HT-29 (cell line): ENCODE data around the gene CALML5. TPM values are rescaled to one million over a fixed set of nuclear protein-coding genes. Genes with fewer than 3 reads are reported as not detected.
"Not testable (repeated sequence)": the region's sequence is repeated elsewhere in the genome, so short reads cannot be mapped to it uniquely, and the experiment has no call there.

Source experiments
- DNase-seq: peaks from one replicate; pipeline ENCODE4 v3.0.0-alpha.2; 2015; ENCODE audit warnings: low spot score
- total RNA-seq: library from RNA; depleted of rRNA; stranded (reverse); fragments of >200 nt; shearing (Covaris generic); gene quantifications from 2 replicates; pipeline ENCODE4 v1.2.3, GENCODE V29; 2014

CALML5 gene
- total RNA-seq, 1 experiment from 2014 or later, result 0.71 TPM

DNA sequence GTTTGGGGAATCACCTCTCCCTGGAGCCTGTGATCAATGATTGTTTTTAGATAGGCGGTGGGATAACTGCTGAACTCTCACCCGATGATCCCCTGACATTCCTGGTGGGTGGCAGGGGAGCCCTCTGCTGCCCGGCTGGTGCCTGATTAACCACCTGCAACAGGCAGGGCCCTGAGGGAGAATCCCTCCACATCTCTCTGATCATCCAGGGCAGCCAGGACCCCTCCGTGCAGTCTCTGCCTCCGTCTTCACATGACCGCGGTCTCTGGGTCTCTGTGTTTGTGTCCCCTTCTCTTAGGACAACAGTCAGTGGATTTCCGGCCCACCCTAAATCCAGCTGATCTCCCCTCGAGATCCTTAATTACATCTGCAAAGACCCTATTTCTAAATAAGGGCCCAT lies 17.4 kb downstream of the CALML5 start:
- no peak for DNase-seq

DNA sequence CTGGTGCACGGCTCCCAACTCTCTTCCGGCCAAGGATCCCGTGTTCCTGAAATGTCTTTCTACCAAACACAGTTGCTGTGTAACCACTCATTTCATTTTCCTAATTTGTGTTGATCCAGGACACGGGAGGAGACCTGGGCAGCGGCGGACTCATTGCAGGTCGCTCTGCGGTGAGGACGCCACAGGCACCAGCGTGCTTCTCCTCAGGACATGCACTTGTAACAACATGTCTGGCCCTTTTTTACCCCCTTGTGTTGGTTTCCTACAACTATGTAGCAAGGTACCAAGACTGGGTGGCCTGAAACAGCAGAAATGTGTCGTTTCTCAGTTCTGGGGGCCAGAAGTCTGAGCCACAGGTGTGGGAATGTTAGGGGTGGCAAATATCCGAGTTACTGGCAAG lies 18.2 kb downstream of the CALML5 start:
- DNase-seq, result no peak

DNA sequence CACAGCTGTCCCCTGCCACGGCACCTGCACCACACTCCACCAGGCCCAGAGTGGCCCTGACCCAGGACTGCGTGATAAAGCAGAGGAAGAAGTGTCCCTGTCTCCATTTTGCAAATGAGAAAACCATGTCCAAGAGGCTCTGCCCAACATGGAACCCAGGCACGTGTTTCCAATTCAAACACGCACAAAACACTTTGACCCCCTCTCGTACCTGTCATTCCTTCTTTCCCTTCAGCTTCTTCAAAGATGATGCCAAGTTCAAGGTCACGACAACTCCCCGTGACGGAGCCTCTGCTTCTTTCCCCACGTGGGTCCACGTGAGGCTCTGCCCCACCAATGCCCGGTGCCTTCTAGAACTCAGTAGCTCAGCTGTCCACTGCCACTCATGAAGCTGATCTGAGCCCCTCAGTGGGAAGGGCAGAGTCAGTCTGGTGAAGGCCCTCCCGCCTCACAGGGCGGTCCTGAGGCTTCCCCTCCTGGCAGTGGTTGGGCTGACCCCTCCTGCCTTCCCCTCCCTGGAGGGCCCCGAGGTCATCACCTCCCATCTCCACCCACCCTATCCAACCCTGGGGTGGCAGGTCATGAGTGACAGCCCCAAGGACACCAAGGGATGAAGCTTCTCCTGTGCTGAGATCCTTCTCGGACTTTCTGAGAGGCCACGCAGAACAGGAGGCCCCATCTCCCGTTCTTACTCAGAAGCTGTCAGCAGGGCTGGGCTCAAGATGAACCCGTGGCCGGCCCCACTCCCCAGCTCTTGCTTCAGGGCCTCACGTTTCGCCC lies 19.0 kb downstream of the CALML5 start:
- DNase-seq, result no peak

DNA sequence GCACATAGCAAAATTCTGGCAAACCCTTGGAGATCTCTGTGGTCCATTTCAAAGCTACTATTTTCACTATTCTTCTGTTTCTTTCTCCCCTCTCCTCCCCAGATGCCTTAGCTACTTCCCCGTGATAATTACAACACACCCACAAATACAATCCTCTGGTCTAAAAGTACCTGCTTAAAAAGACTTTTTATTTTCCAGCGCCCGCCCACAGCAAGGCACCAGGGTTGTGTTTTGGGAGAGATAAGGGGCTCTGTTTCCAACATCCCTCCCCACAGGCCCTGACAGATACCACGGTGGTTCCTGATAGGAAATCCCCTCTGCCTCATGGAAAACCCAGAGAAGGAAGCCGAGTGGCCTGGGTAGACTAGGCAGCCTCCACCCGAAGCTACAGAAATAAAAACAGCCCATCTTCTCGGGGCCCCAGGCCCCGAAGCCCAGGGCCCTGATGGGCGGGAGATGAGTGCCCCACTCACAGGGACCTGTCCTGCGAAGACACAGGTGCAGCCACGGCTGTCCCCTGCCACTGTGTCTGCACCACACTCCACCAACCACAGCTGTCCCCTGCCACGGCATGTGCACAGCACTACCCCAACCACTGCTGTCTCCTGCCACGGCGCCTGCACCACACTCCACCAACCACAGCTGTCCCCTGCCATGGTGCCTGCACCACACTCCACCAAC lies 19.7 kb downstream of the CALML5 start:
- no peak for DNase-seq

DNA sequence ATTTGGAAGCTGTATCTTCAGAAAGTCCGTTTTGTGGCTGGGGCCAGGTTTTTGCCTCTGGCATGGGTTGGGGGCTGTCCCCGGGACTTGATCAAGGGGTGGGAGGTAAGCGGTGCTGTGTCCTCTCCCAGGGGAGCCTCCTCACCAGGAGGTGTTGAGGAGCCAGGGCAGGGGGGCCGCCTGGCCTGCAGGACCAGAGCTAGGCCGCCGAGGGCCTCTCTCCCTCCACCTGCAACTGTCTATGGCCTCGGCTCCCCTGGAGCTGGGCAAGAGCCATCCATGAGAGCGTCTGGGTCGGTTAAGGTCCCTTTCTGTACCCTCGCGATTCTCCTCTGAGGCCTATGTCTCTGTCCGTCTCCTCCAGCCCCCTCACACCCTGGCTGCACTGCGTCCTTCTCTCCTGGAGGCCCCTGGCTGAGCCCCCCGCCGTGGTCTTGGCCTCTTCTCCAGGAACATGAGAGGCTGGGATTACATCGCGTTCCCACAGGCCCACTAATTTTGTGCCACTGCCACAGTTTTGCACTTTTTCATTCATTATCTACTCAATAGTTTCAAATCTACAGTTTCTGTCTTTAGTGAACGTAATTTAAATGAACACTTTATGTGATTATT lies 20.6 kb downstream of the CALML5 start:
- no peak for DNase-seq

DNA sequence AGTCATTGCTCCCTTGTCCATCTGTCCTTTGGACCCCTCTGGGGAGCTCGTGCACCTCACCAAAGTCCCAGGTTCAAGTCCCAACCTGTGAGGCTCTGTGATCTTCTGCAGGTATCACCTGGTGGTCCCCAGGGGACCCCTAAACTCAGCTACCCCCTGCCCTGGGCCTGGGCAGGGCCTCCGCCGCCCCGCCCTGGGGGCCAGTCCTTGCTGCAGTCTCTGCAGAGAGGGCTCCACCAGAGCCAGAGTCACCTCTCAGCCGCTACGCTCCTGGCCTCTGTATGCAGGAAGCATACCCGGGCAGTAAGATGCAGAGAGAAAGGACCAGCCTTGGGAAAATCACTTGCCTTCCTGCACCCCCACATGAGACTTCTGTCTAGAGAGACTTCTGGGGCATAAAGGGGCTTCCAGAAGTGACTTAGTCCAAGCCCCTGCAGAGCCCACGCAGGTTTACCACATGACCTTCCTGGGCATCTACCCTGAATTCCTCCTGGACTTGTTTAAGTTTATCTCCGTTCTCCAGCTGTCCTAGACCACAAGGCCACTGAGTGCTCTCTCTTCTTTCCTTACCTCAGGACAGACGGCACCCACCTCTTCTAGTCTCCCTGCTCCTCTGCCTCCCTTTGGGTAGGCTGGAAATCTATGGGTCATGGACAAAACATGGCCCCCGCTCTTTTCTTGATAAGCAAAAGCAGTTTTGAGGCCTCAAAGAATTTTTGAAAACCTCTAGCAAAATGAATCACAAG lies 21.2 kb downstream of the CALML5 start:
- DNase-seq, result no peak

DNA sequence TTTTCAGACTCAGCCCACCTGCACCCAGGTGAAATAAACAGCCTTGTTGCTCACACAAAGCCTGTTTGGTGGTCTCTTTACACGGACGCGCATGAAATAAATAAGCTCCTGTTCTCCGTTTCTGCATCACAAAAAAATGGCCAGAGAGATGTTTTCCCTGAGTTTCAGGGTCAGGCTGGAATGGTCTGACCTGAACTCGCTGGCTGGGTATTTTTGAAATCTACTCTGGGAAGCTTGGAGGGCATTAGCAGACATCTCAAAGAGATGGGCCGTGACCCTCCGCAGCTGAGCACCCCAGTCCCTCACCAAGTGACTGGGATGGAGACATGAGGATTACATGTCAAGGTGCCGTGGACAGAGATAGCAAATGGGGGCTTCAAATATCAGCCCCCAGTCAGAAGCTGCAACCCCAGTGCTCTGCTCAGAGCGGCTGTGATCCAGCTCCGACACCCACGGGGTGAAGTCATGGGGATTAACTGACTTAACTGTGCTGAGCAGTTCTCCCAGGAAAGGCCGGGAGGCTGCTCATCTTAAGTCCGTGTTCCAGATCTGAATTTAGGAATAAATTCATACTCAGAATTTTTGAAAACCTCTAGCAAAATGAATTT lies 22.3 kb downstream of the CALML5 start:
- DNase-seq, result no peak

DNA sequence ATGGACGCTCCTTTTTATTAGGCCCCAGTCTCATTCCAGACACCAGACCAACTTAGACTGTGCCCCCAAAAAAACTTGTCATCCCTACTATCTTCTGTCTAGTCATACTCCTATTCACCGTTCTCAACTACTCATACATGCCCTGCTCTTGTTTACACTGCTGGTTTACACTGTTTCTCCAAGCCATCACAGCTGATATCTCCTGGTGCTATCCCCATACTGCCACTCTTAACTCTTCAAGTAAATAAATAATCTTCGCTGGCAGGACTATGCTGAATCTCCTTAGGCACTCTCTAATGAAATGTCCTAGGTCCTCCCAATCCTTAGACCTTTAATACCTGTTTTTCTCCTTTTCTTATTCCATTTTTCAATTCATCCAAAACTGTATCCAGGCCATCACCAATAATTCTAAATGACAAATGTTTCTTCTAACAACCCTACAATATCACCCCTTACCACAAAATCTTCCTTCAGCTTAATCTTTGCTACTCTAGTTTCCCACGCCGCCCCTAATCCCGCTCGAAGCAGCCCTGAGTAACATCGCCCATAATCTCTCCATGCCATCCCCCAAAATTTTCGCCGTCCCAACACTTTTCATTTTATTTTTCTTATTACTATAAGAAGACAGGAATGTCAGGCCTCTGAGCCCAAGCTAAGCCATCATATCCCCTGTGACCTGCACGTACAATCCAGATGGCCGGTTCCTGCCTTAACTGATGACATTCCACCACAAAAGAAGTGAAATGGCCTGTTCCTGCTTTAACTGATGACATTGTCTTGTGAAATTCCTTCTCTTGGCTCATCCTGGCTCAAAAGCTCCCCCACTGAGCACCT lies 23.2 kb downstream of the CALML5 start:
- DNase-seq, result not testable (repeated sequence)

DNA sequence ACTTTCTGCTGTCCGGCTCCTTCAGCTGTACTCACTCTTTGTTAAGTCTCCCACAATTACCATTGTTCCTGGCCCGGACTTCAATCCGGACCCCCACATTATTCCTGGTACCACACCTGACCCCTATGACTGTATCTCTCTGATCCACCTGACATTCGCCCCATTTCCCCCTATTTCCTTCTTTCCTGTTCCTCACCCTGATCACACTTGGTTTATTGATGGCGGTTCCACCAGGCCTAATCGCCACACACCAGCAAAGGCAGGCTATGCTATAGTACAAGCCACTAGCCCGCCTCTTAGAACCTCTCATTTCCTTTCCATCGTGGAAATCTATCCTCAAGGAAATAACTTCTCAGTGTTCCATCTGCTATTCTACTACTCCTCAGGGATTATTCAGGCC lies 24.3 kb downstream of the CALML5 start:
- not testable (repeated sequence) for DNase-seq

DNA sequence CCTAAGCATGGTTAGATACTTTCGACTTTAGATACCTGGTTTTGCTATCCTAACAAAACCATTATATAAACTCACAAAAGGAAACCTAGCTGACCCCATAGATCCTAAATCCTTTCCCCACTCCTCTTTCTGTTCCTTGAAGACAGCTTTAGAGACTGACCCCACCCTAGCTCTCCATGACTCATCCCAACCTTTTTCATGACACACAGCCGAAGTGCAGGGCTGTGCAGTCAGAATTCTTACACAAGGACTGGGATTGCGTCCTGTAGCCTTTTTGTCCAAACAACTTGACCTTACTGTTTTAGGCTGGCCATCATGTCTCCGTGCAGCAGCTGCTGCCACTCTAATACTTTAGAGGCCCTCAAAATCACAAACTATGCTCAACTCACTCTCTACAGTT lies 24.7 kb downstream of the CALML5 start:
- not testable (repeated sequence) for DNase-seq

DNA sequence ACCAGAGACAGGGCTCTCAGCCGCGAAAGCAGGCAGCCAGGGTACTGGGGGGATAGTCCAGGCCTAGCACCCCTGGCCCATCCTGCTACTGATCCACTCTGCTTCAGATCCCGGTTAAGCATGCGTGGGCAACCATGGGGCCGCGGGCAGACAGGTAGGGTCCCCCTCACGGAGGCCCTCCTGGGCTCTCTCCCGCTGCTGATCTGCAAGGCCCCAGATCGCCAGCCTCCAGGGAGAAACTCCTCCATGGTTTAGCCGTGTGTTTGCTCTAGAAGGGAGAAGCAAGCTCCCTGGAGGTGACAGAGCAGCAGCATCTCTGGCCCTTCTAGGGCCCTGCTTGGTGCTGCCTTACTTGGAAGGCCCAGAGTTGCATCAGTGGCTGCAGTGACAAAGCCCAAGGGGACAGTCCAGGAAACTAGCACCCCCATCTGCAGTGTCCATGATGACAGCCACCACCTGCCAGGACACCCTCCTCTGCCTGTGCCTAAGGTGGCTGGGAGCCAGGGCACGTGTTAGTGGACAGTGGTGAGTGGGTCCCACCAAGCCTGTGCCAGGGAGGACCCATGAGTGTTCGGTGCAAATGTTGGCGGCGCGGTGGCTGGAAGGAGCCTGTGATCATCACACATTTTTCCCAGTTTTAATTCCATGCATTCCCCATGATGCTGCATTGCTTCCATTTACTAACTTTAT lies 29.2 kb downstream of the CALML5 start:
- no peak for DNase-seq

DNA sequence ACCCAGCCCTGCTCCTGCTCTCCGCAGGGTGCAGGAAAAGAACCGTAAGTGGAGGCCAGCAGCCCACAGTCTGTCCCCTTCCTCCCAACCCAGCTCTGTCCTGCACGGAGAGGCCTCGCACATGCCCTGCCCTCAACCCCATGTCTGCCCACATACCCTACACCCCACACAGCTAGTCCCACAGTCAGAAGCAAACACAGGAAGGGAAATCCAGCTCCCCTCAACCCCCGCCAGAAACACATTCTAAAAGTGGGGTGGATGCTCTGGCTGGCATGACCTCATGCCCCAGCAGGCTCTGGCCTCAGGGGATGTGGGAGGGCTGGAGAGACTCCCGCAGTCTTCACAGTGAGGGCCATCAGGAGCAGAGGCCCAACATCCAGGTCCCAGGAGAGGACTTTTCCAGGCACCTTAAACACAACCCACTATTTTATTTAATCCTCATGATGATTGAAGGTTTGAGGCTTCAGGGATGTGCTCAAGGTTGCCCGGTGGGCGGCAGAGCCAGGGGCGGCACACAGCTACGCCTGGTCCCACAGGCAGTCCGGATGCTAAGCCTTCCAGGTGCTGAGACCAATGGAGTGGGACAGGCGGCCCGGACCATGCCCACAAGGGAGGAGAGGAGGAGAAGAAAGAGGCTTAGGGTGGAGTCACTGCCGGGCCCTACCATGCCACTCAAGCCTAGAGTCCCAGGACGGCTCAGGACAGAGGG lies 29.9 kb downstream of the CALML5 start:
- no peak for DNase-seq

DNA sequence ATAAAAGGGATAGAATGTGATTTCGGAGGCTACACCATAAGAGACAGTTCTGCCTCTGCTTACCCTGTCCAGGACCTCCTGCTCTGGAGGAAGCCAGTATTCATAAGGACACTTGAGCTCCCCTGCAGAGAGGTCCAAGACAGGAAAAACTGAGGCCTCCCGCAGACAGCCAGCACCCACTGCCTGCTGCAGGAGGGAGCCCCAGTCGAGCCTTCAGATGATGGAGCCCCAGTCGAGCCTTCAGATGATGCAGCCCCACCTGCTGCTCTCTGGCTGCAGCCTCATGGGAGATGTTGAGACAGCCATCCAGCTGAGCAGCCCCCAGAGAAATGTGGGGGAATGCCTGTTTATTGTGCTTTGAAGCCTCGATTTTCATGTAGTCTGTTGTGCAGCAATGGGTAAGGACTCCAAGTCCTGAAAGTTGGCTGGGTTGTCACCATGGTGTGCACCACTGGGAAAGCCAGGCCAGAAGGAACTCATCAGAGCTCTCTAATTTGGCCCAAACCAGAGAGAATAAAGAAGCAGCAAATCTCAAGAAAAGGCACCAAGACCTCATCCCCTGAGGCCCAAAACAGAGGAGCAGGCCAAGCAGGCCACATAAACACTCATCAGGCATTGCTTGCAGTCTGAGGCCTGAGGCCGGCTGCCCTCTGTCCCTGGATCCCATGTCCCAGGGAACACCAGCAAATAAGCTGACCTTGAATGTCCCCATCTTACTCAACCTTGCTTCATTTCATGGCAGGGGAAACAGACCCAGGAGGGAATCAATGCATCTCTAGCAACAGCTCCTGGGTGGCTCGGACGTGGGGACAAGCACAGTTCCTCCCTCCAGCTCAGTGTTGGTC lies 30.9 kb downstream of the CALML5 start:
- DNase-seq, result no peak

DNA sequence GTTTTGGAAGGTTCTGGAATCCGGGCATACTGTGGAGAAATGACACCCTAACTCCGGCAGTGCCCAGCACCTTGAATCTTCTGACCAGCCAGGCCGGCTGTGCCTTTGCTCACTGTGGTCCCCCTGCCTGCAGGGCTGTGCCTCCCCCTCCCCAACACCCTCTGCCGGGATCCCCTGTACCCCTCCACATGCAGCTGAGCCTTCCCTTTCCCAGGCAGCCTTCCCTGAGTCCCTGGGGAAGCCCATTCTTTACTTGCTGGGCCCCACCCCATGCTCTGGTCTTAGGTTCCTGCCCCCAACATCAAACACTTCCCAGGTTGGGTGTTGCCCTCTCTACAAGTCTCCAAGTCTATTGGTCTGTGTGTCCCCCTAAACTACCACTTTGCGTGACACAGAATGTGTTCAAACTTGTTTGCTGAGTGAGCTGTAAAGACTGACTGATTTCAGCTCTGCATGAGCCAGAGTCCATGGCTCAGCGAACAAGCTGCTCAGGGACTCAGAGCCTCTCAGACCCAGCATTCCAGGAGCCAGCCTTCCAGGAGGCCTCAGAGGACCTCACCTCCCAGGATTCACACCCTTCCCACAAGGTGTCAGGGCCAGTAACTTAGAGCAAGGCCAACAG lies 31.6 kb downstream of the CALML5 start:
- DNase-seq, result no peak

DNA sequence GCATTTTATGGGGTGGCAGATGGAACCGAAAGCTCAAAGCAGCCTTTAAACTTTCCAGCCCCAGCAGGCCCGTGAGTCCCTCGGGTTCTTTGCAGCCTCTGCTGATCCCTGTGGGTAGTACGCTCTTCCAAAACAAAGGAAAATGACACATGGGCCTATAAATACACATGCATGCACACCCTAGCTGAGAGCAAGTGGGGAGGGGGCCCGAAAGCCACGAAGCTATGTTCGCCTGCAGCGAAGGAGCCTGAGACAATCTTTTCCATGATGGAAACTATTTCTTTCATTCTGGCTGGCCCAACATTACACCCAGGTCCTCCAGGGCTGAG lies 32.2 kb downstream of the CALML5 start:
- no peak for DNase-seq

DNA sequence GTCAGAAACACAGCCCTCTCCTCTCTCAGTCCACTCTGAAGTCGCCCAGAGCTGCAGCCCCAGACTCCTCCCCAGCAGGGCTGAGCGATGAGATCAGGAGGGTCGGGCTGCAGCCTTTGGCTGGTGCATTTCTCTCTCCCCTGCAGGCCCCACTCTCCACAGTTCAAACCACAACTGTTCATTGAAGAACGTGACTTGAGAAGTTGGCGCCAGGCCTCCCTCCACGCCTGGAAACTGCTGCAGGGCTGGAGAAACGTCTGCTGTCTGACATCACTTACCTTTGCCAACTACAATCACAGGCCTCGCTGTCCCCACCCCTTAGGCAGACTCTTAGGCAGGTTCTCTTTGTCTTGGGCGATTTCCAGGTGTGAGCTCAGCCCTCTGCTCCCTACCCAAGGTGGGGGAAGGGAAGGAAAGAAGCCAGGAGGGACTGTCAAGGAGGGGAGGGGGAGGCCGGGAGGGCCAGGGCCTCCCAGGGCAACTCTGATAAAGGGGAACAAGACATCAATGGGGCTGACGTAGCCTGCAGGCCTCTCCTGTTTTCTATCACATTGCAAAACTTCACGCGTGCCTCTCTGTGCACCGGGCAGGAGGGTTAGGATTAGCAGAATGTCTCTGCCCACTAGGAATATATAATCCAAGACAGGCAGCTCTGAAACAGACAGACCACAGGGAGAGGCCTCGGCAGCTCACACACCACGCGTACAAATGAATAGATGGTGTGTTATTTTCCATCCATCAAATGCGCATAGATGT lies 32.7 kb downstream of the CALML5 start:
- DNase-seq, result peak; percentile 86

DNA sequence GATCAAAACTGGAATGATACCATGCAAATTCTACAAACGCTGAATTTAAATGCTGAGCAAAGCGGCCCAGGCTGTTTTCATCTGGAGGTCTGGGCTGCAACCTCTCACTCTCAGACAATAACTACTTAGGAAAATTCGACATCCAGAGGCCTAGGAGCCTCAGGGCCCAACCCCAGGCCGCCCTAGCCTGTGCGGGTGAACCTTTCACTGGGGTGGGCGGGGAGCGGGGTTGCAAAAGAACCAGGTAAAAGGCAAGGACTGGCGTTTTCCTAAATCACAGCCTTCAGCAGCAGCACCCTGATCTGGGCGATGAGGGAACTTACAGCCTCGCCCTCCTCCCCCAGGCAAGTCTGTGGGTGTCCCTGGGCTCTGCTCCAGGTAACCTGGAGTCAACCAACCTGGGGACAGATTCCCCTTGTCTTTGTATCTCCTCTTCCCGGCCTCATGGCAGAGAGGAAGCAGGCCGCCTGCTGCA lies 33.4 kb downstream of the CALML5 start:
- DNase-seq, result no peak
